ENCODE results near the gene MYOCOS.
"Not testable (repeated sequence)": the region's sequence is repeated elsewhere in the genome, so short reads cannot be mapped to it uniquely, and the experiment has no call there.

Gene MYOCOS

GRCh38 chr1:171603042-171603441 is 19.0 kb upstream of the MYOCOS start:
- H3K4me1 Mint-ChIP-seq, result peaks cover 7 to 30% of the 10 kb centered on the region in 2 donors
- H3K4me3 Mint-ChIP-seq; H3K27ac Mint-ChIP-seq; H3K36me3 Mint-ChIP-seq; DNase-seq; H3K9me3 Mint-ChIP-seq; ATAC-seq (replicated peaks); H3K27me3 Mint-ChIP-seq: not testable (repeated sequence)

GRCh38 chr1:171606402-171606941 is 15.6 kb upstream of the MYOCOS start:
- peak; percentile 45 to 66 for ATAC-seq (replicated peaks)
- H3K36me3 Mint-ChIP-seq, result peaks cover 0 to 5% of the 10 kb centered on the region in 2 donors
- H3K27me3 Mint-ChIP-seq, result no peaks in the 10 kb centered on the region
- peaks cover 4 to 5% of the 10 kb centered on the region in 2 donors for H3K9me3 Mint-ChIP-seq
- H3K4me1 Mint-ChIP-seq, result peaks cover 6 to 25% of the 10 kb centered on the region in 2 donors
- peak overlapping the region; percentile 74 for H3K27ac Mint-ChIP-seq
- H3K4me3 Mint-ChIP-seq, result no peak overlapping the region
- DNase-seq, result no peak

- no peak overlapping the region for H3K4me3 Mint-ChIP-seq
- peaks cover 0 to 5% of the 10 kb centered on the region in 2 donors for H3K36me3 Mint-ChIP-seq
- no peak overlapping the region for H3K27ac Mint-ChIP-seq
- peaks cover 6 to 25% of the 10 kb centered on the region in 2 donors for H3K4me1 Mint-ChIP-seq
- no peaks in the 10 kb centered on the region for H3K27me3 Mint-ChIP-seq
- no peak for DNase-seq
- peaks cover 4 to 5% of the 10 kb centered on the region in 2 donors for H3K9me3 Mint-ChIP-seq
- peak; percentile 72 to 75 for ATAC-seq (replicated peaks)
Observed at GRCh38 chr1:171610385-171610784, 11.7 kb upstream of the MYOCOS start.

- ATAC-seq (replicated peaks) (no peak), DNase-seq (no peak)
- Mint-ChIP-seq H3K27me3 (no peaks in the 10 kb centered on the region), H3K9me3 (peaks cover 4 to 5% of the 10 kb centered on the region in 2 donors), H3K4me3 (no peak overlapping the region), H3K4me1 (peaks cover 6 to 20% of the 10 kb centered on the region in 2 donors), H3K36me3 (peaks cover 0 to 5% of the 10 kb centered on the region in 2 donors), H3K27ac (no peak overlapping the region)
Observed at GRCh38 chr1:171611306-171611705, 10.7 kb upstream of the MYOCOS start.

GRCh38 chr1:171613282-171613681 is 8.8 kb upstream of the MYOCOS start:
- Mint-ChIP-seq H3K4me1 (peaks cover 4 to 14% of the 10 kb centered on the region in 2 donors), H3K27ac (no peak overlapping the region), H3K36me3 (no peaks in the 10 kb centered on the region), H3K27me3 (no peaks in the 10 kb centered on the region), H3K4me3 (no peak overlapping the region), H3K9me3 (no peaks in the 10 kb centered on the region)
- DNase-seq, result no peak
- ATAC-seq (replicated peaks), result no peak

GRCh38 chr1:171615122-171615906 is 6.7 kb upstream of the MYOCOS start:
- not testable (repeated sequence) for H3K4me1 Mint-ChIP-seq, H3K4me3 Mint-ChIP-seq, H3K36me3 Mint-ChIP-seq, H3K9me3 Mint-ChIP-seq, DNase-seq, H3K27me3 Mint-ChIP-seq
- peak; percentile 35 to 36 for ATAC-seq (replicated peaks)
- H3K27ac Mint-ChIP-seq, result peak overlapping the region; percentile 11

GRCh38 chr1:171616586-171616985 is 5.5 kb upstream of the MYOCOS start:
- Mint-ChIP-seq H3K27ac (no peak overlapping the region), H3K4me1 (no peaks in the 10 kb centered on the region), H3K27me3 (no peaks in the 10 kb centered on the region), H3K9me3 (no peaks in the 10 kb centered on the region), H3K36me3 (no peaks in the 10 kb centered on the region), H3K4me3 (no peak overlapping the region)
- ATAC-seq (replicated peaks), result no peak
- DNase-seq, result no peak

GRCh38 chr1:171623651-171624331 is 1.7 kb downstream of the MYOCOS start:
- ATAC-seq (replicated peaks), result no peak
- Mint-ChIP-seq H3K27ac (no peak overlapping the region), H3K4me1 (no peaks in the 10 kb centered on the region), H3K27me3 (peaks cover 0 to 5% of the 10 kb centered on the region in 2 donors), H3K4me3 (no peak overlapping the region), H3K9me3 (no peaks in the 10 kb centered on the region), H3K36me3 (no peaks in the 10 kb centered on the region)
- DNase-seq, result no peak

GRCh38 chr1:171625225-171625624 is 3.2 kb downstream of the MYOCOS start:
- Mint-ChIP-seq H3K4me3 (no peak overlapping the region), H3K27ac (no peak overlapping the region), H3K4me1 (no peaks in the 10 kb centered on the region), H3K36me3 (no peaks in the 10 kb centered on the region), H3K27me3 (peaks cover 10 to 11% of the 10 kb centered on the region in 2 donors), H3K9me3 (no peaks in the 10 kb centered on the region)
- ATAC-seq (replicated peaks) (no peak), DNase-seq (no peak)

- DNase-seq (no peak), ATAC-seq (replicated peaks) (no peak)
- H3K4me3 Mint-ChIP-seq, result no peak overlapping the region
- no peaks in the 10 kb centered on the region for H3K36me3 Mint-ChIP-seq
- no peaks in the 10 kb centered on the region for H3K9me3 Mint-ChIP-seq
- peaks cover 16 to 21% of the 10 kb centered on the region in 2 donors for H3K27me3 Mint-ChIP-seq
- H3K4me1 Mint-ChIP-seq, result no peaks in the 10 kb centered on the region
- no peak overlapping the region for H3K27ac Mint-ChIP-seq
Observed at GRCh38 chr1:171627020-171627419, 5.0 kb downstream of the MYOCOS start.

- no peaks in the 10 kb centered on the region for H3K4me1 Mint-ChIP-seq
- DNase-seq (no peak), ATAC-seq (replicated peaks) (no peak)
- H3K27ac Mint-ChIP-seq, result no peak overlapping the region
- no peaks in the 10 kb centered on the region for H3K9me3 Mint-ChIP-seq
- no peak overlapping the region for H3K4me3 Mint-ChIP-seq
- no peaks in the 10 kb centered on the region for H3K36me3 Mint-ChIP-seq
- H3K27me3 Mint-ChIP-seq, result peaks cover 16 to 25% of the 10 kb centered on the region in 2 donors
Observed at GRCh38 chr1:171628225-171628624, 6.2 kb downstream of the MYOCOS start.

- DNase-seq, result no peak
- Mint-ChIP-seq H3K36me3 (no peaks in the 10 kb centered on the region), H3K4me1 (no peaks in the 10 kb centered on the region), H3K27ac (no peak overlapping the region), H3K4me3 (no peak overlapping the region), H3K9me3 (no peaks in the 10 kb centered on the region), H3K27me3 (peaks cover 2 to 12% of the 10 kb centered on the region in 2 donors)
- no peak for ATAC-seq (replicated peaks)
Observed at GRCh38 chr1:171635661-171636060, 13.6 kb downstream of the MYOCOS start.

- H3K27ac Mint-ChIP-seq, result no peak overlapping the region
- H3K27me3 Mint-ChIP-seq, result peaks cover 0 to 8% of the 10 kb centered on the region in 2 donors
- H3K4me1 Mint-ChIP-seq, result no peaks in the 10 kb centered on the region
- H3K9me3 Mint-ChIP-seq, result no peaks in the 10 kb centered on the region
- H3K4me3 Mint-ChIP-seq, result no peak overlapping the region
- DNase-seq, result no peak
- H3K36me3 Mint-ChIP-seq, result no peaks in the 10 kb centered on the region
- no peak for ATAC-seq (replicated peaks)
Observed at GRCh38 chr1:171636141-171636540, 14.1 kb downstream of the MYOCOS start.

- no peaks in the 10 kb centered on the region for H3K36me3 Mint-ChIP-seq
- ATAC-seq (replicated peaks), result no peak
Observed at GRCh38 chr1:171637928-171638576, 16.0 kb downstream of the MYOCOS start.

More at GRCh38 chr1:171637928-171638576, 16.0 kb downstream of the MYOCOS start:
- Mint-ChIP-seq H3K4me1 (no peaks in the 10 kb centered on the region), H3K4me3 (no peak overlapping the region), H3K9me3 (no peaks in the 10 kb centered on the region), H3K27me3 (peaks cover under 1 to 2% of the 10 kb centered on the region in 2 donors), H3K27ac (no peak overlapping the region)
- DNase-seq, result no peak

Measured in stimulated activated naive B cell treated with anti-CD40 and anti-IgM and Interleukin-4, amounts not matched to agents 10 μg/mL and 1 μg/mL and 100 μg/mL, for 72 hours (primary cell).